Aorta (tissue), 5 donors: ENCODE results near the gene COPE. TPM values are rescaled to one million over a fixed set of nuclear protein-coding genes. Genes with fewer than 3 reads are reported as not detected.

Source experiments
- ATAC-seq: fragments of 200-7000 bp; cut with Tn5 transposase; one replicate; pipeline ENCODE4 v1.9.1; 2022; ENCODE audit warnings: moderate library complexity; ENCODE audit not compliant: low FRiP score
- DNase-seq, 2 donors: peaks; one replicate each; pipeline ENCODE4 v3.0.0-alpha.2; 2020
- H3K27ac ChIP-seq, 2 donors: one replicate each; pipeline ENCODE4 v1.5.1; 2013; ENCODE audit warnings: low read length in 2 of 2, mild to moderate bottlenecking in 2 of 2, moderate library complexity in 2 of 2, control low read depth in 1 of 2, inconsistent platforms in 1 of 2, low read depth in 1 of 2
- H3K27me3 ChIP-seq, 2 donors: one replicate each; pipeline ENCODE4 v1.6.1; 2013; ENCODE audit warnings: control low read depth in 1 of 2, low read length in 1 of 2, mild to moderate bottlenecking in 1 of 2, moderate library complexity in 1 of 2; ENCODE audit not compliant: insufficient read depth in 2 of 2, control insufficient read depth in 1 of 2
- H3K36me3 ChIP-seq, 2 donors: one replicate each; pipeline ENCODE4 v1.6.1; 2013; ENCODE audit warnings: control low read depth in 1 of 2, low read length in 1 of 2, mild to moderate bottlenecking in 1 of 2; ENCODE audit not compliant: insufficient read depth in 2 of 2, control insufficient read depth in 1 of 2
- H3K4me1 ChIP-seq, 2 donors: one replicate each; pipeline ENCODE4 v1.6.1; 2013; ENCODE audit warnings: low read length in 2 of 2, control low read depth in 1 of 2, mild to moderate bottlenecking in 1 of 2, moderate library complexity in 1 of 2; ENCODE audit not compliant: insufficient read depth in 2 of 2, control insufficient read depth in 1 of 2
- H3K4me3 ChIP-seq, 2 donors: one replicate each; pipeline ENCODE4 v1.5.1; 2013; ENCODE audit warnings: low read length in 2 of 2, control low read depth in 1 of 2, mild to moderate bottlenecking in 1 of 2
- H3K9me3 ChIP-seq: one replicate; pipeline ENCODE4 v1.6.1; 2013; ENCODE audit warnings: mild to moderate bottlenecking, low read length; ENCODE audit not compliant: control insufficient read depth
- WGBS, 2 donors: extraction: QIAGEN DNeasy Blood & Tissue Kit; methylation state at CpG; one replicate each; pipeline ENCODE4 v1.1.7; 2013; 5-methylcytosine and 5-hydroxymethylcytosine counted together
- intact Hi-C, 2 donors: fragments of 100-400 bp; cut with DNase I; formaldehyde crosslinking; loops; one replicate each; pipeline versions ENCODE4 v1.14.2 to v1.15.0; 2022
- polyA plus RNA-seq, 2 donors: library from polyadenylated mRNA; stranded (reverse); fragments of 200-250 nt; gene quantifications; one replicate each; pipeline ENCODE4 v1.2.3, GENCODE V29; 2013
- total RNA-seq, 2 donors: library from RNA; stranded (reverse); fragmentation: NEBNext Ultra II Directional; extraction: Animal tissue kit (Norgen Biotek cat#: 25700); gene quantifications; one replicate each; pipeline ENCODE4 v1.2.1, GENCODE V29; 2021
- donor health status: healthy with polysubstance abuse.
- donor health status: Bipolar disorder and iron deficiency.
- donor health status: DM: no; HTN: no; CAD: no.
- donor health status: DM: no; HTN: no; CAD: no.
- donor health status: DM: yes; HTN: yes; CAD: no.

Gene COPE
- total and polyA plus RNA-seq, 4 donors = 121 to 180 (median 148) TPM

- intact Hi-C loops = no loop called here
- DNase-seq (peak; percentile 42 to 75), ATAC-seq (no peak)
- 82 to 86% methylated on average over 19 to 20 of the region's 20 CpGs for WGBS, 2 donors
- no peaks in the 10 kb centered on the region for H3K9me3 ChIP-seq
- H3K4me3 ChIP-seq = no peak overlapping the region
- peaks cover 0 to 2% of the 10 kb centered on the region in 2 donors for H3K36me3 ChIP-seq
- no peaks in the 10 kb centered on the region for H3K27me3 ChIP-seq
- H3K4me1 ChIP-seq = no peaks in the 10 kb centered on the region
- H3K27ac ChIP-seq = no peak overlapping the region
Observed at GRCh38 chr19:18899624-18900560, 19.3 kb downstream of the COPE start.

- Histone ChIP-seq H3K9me3 (no peaks in the 10 kb centered on the region), H3K27ac (no peak overlapping the region), H3K4me3 (no peak overlapping the region), H3K4me1 (no peaks in the 10 kb centered on the region), H3K36me3 (no peaks in the 10 kb centered on the region), H3K27me3 (no peaks in the 10 kb centered on the region)
- DNase-seq = peak; percentile 37 to 74
- ATAC-seq = no peak
- 77 to 78% methylated on average over 18 of the region's 18 CpGs for WGBS, 2 donors
- intact Hi-C loops = no loop called here
Observed at GRCh38 chr19:18898607-18899408, 20.4 kb downstream of the COPE start.

- no peak overlapping the region for H3K27ac ChIP-seq
Observed at GRCh38 chr19:18898081-18898606, 21.0 kb downstream of the COPE start.

GRCh38 chr19:18897094-18898029 is 21.8 kb downstream of the COPE start:
- no peaks in the 10 kb centered on the region for H3K9me3 ChIP-seq
- H3K4me1 ChIP-seq = no peaks in the 10 kb centered on the region
- ATAC-seq = no peak
- intact Hi-C loops = no loop called here
- H3K27me3 ChIP-seq = no peaks in the 10 kb centered on the region
- 95% methylated on average over 25 of the region's 25 CpGs for WGBS, 2 donors
- H3K27ac ChIP-seq = no peak overlapping the region
- no peak overlapping the region for H3K4me3 ChIP-seq
- no peak for DNase-seq
- H3K36me3 ChIP-seq = no peaks in the 10 kb centered on the region

More at GRCh38 chr19:18898081-18898606, 21.0 kb downstream of the COPE start:
- Histone ChIP-seq H3K36me3 (no peaks in the 10 kb centered on the region), H3K4me1 (no peaks in the 10 kb centered on the region), H3K27me3 (no peaks in the 10 kb centered on the region), H3K4me3 (no peak overlapping the region), H3K9me3 (no peaks in the 10 kb centered on the region)
- ATAC-seq (no peak), DNase-seq (peak; percentile 34 to 71)
- 43% methylated on average over 18 of the region's 18 CpGs for WGBS, 2 donors
- intact Hi-C loops = no loop called here

GRCh38 chr19:18896421-18896841 is 22.8 kb downstream of the COPE start:
- H3K4me1 ChIP-seq = no peaks in the 10 kb centered on the region
- intact Hi-C loops = no loop called here
- H3K9me3 ChIP-seq = no peaks in the 10 kb centered on the region
- H3K27me3 ChIP-seq = no peaks in the 10 kb centered on the region
- WGBS, 2 donors = 12% methylated on average over 21 to 33 of the region's 33 CpGs
- DNase-seq (no peak), ATAC-seq (no peak)
- no peak overlapping the region for H3K27ac ChIP-seq
- no peak overlapping the region for H3K4me3 ChIP-seq
- H3K36me3 ChIP-seq = no peaks in the 10 kb centered on the region

- ATAC-seq = no peak
- no peaks in the 10 kb centered on the region for H3K4me1 ChIP-seq
- no peaks in the 10 kb centered on the region for H3K9me3 ChIP-seq
- H3K27me3 ChIP-seq = no peaks in the 10 kb centered on the region
- H3K36me3 ChIP-seq = no peaks in the 10 kb centered on the region
- peak within 1 kb of the TSS in 1 of 2 donors; percentile 20 for H3K4me3 ChIP-seq
- H3K27ac ChIP-seq = no peak within 1 kb of the TSS
- 0 to 1% methylated on average over 13 to 89 of the region's 89 CpGs for WGBS, 2 donors
- intact Hi-C loops = no loop called here
- DNase-seq = no peak
Observed at GRCh38 chr19:18895824-18896341, 23.3 kb downstream of the COPE start, which contains the start of gene CERS1. CERS1 (minus strand) TSS chr19:18896158; CDS start chr19:18896072, 86 bp downstream.

- intact Hi-C loops = no loop called here
- ATAC-seq = no peak
- no peaks in the 10 kb centered on the region for H3K27me3 ChIP-seq
- no peak overlapping the region for H3K4me3 ChIP-seq
- no peaks in the 10 kb centered on the region for H3K9me3 ChIP-seq
- DNase-seq = no peak
- H3K27ac ChIP-seq = no peak overlapping the region
- H3K36me3 ChIP-seq = no peaks in the 10 kb centered on the region
- WGBS, 2 donors = 0 to 1% methylated on average over 53 to 72 of the region's 72 CpGs
- H3K4me1 ChIP-seq = no peaks in the 10 kb centered on the region
Observed at GRCh38 chr19:18895038-18895823, 24.0 kb downstream of the COPE start.
